Activated CD4-positive, alpha-beta T cell treated with anti-CD3 and anti-CD28 coated beads, Interleukin-2, amount 50 U/mL, for 1 hour (primary cell): ENCODE measurements around the gene RIPOR2.

Source experiments
- DNase-seq: peaks from one replicate; pipeline ENCODE4 v3.0.0-alpha.2; 2020

The RIPOR2 gene

GRCh38 chr6:24840187-24840586 is 95.6 kb downstream of the RIPOR2 start:
- DNase-seq: no peak

- DNase-seq: no peak
Measured at GRCh38 chr6:24838994-24839393, 96.8 kb downstream of the RIPOR2 start.

GRCh38 chr6:24838081-24838480 is 97.7 kb downstream of the RIPOR2 start:
- DNase-seq: no peak

GRCh38 chr6:24836109-24836508 is 99.7 kb downstream of the RIPOR2 start:
- no peak for DNase-seq

- no peak for DNase-seq
Measured at GRCh38 chr6:24833711-24834386, 101.9 kb downstream of the RIPOR2 start.

- DNase-seq: no peak
Measured at GRCh38 chr6:24832794-24833193, 103.0 kb downstream of the RIPOR2 start.

- DNase-seq: no peak
Measured at GRCh38 chr6:24831771-24832716, 103.7 kb downstream of the RIPOR2 start.

- DNase-seq: no peak
Measured at GRCh38 chr6:24829657-24830056, 106.1 kb downstream of the RIPOR2 start.

GRCh38 chr6:24827970-24828369 is 107.8 kb downstream of the RIPOR2 start:
- DNase-seq: no peak

- no peak for DNase-seq
Measured at GRCh38 chr6:24827162-24827561, 108.6 kb downstream of the RIPOR2 start.

- DNase-seq: no peak
Measured at GRCh38 chr6:24825130-24825630, 110.6 kb downstream of the RIPOR2 start.

GRCh38 chr6:24824142-24824938 is 111.4 kb downstream of the RIPOR2 start:
- no peak for DNase-seq

GRCh38 chr6:24823185-24823584 is 112.6 kb downstream of the RIPOR2 start:
- DNase-seq: no peak

- DNase-seq: no peak
Measured at GRCh38 chr6:24822696-24823095, 113.1 kb downstream of the RIPOR2 start.

- DNase-seq: no peak
Measured at GRCh38 chr6:24821860-24822444, 113.8 kb downstream of the RIPOR2 start.

- no peak for DNase-seq
Measured at GRCh38 chr6:24818346-24818745, 117.4 kb downstream of the RIPOR2 start.

- DNase-seq: no peak
Measured at GRCh38 chr6:24809728-24810127, 126.0 kb downstream of the RIPOR2 start.

GRCh38 chr6:24807584-24807983 is 128.2 kb downstream of the RIPOR2 start:
- no peak for DNase-seq

GRCh38 chr6:24802271-24803059 is 133.3 kb downstream of the RIPOR2 start:
- no peak for DNase-seq

GRCh38 chr6:24799541-24799915 is 136.2 kb downstream of the RIPOR2 start:
- no peak for DNase-seq

- DNase-seq: no peak
Measured at GRCh38 chr6:24798740-24799540, 136.8 kb downstream of the RIPOR2 start, which contains the start of gene ARMH2. Gene ARMH2, minus strand, starts transcription at chr6:24798917. Its CDS starts 60 bp downstream, at chr6:24798857.
